K562 (cell line): ENCODE measurements around the gene ZNF234. TPM values are rescaled to one million over a fixed set of nuclear protein-coding genes. Genes with fewer than 3 reads are reported as not detected.

ENCODE experiments used
- ADNP ChIP-seq: fragments of 200-800 bp; sonication (Bioruptor generic); IDR thresholded peaks from 2 replicates; pipeline ENCODE4 v1.6.1; 2016; ENCODE audit warnings: missing genetic modification characterization, missing compliant biosample characterization
- CEBPB ChIP-seq: fragments of 450-650 bp; IDR thresholded peaks from 2 replicates; pipeline ENCODE4 v1.6.1; 2016; ENCODE audit warnings: missing genetic modification characterization, missing compliant biosample characterization
- EWSR1 ChIP-seq: fragments of 450-650 bp; IDR thresholded peaks from 2 replicates; pipeline ENCODE4 v1.6.1; 2018; ENCODE audit warnings: borderline replicate concordance, mild to moderate bottlenecking, low read depth, moderate library complexity; ENCODE audit not compliant: partially characterized antibody
- FUS ChIP-seq: fragments of 200-400 bp; formaldehyde crosslinking; optimal IDR thresholded peaks from 2 replicates; pipeline ENCODE3; 2017; ENCODE audit warnings: low read depth, low read length
- GABPA ChIP-seq: fragments of 200-800 bp; sonication (Bioruptor generic); conservative IDR thresholded peaks from 2 replicates; pipeline ENCODE4 v1.6.1; 2016; ENCODE audit warnings: low read depth, missing genetic modification characterization, missing compliant biosample characterization
- ILK ChIP-seq: fragments of 450-650 bp; IDR thresholded peaks from 2 replicates; pipeline ENCODE4 v1.6.1; 2016; ENCODE audit warnings: missing genetic modification characterization, low read depth, mild to moderate bottlenecking, missing compliant biosample characterization, moderate library complexity, borderline replicate concordance
- KHSRP ChIP-seq: fragments of 450-650 bp; IDR thresholded peaks from 2 replicates; pipeline ENCODE4 v1.6.1; 2017
- PCBP1 ChIP-seq: fragments of 200-400 bp; formaldehyde crosslinking; IDR thresholded peaks from 2 replicates; pipeline ENCODE4 v1.6.1; 2018; ENCODE audit warnings: mild to moderate bottlenecking, low read depth, low read length; ENCODE audit not compliant: poor library complexity, severe bottlenecking
- RBM15 ChIP-seq: fragments of 200-400 bp; formaldehyde crosslinking; IDR thresholded peaks from 2 replicates; pipeline ENCODE4 v1.6.1; 2018; ENCODE audit warnings: mild to moderate bottlenecking, low read length, moderate library complexity; ENCODE audit not compliant: insufficient read depth
- SAFB ChIP-seq: fragments of 200-400 bp; formaldehyde crosslinking; IDR thresholded peaks from 2 replicates; pipeline ENCODE4 v1.6.1; 2017; ENCODE audit warnings: low read depth, low read length, borderline replicate concordance
- TFE3 ChIP-seq: fragments of 450-650 bp; formaldehyde crosslinking; IDR thresholded peaks from 2 replicates; pipeline ENCODE4 v1.4.0; 2020; ENCODE audit warnings: mild to moderate bottlenecking, mixed read lengths
- ZNF311 ChIP-seq: fragments of 250-450 bp; sonication (Bioruptor Pico); IDR thresholded peaks from 2 replicates; pipeline ENCODE4 v1.4.0; 2020; ENCODE audit warnings: mild to moderate bottlenecking, moderate library complexity
- ZNF408 ChIP-seq: fragments of 250-450 bp; sonication (Bioruptor Pico); IDR thresholded peaks from 2 replicates; pipeline ENCODE4 v1.4.0; 2020; ENCODE audit warnings: low read depth, mild to moderate bottlenecking, moderate library complexity
- ZNF639 ChIP-seq, 2 experiments: fragments of 200-800 bp in 1 of 2; sonication (Bioruptor generic) in 1 of 2; sonication (generic) in 1 of 2; formaldehyde crosslinking in 1 of 2; IDR thresholded peaks in 1 of 2; conservative IDR thresholded peaks in 1 of 2; 2 replicates each; pipeline versions ENCODE4 v1.5.0 to v1.6.1; 2016 to 2020; ENCODE audit warnings: missing compliant biosample characterization in 1 of 2, missing genetic modification characterization in 1 of 2, missing genetic modification reagents in 1 of 2
- polyA plus RNA-seq, 8 experiments: library from polyadenylated mRNA; depleted of rRNA in 4 of 8; stranded (reverse) in 5 of 8; unstranded in 3 of 8; fragments of >200 nt; fragmentation: Nextera tagmentation in 2 of 8; fragmentation: Illumina TruSeq in 1 of 8; extraction: Ambion mirVana in 2 of 8; extraction: Trizol in 1 of 8; gene quantifications; 2 replicates each; pipeline versions ENCODE4 v1.2.1 to v1.2.3, GENCODE V29; 2011 to 2014; ENCODE audit warnings: inconsistent platforms in 1 of 8, missing spikeins in 1 of 8
- total RNA-seq, 7 experiments: library from RNA; depleted of rRNA in 6 of 7; stranded (reverse); fragments of >200 nt in 6 of 7; fragmentation: Illumina TruSeq in 2 of 7; extraction: Trizol in 2 of 7; gene quantifications; 2 replicates each; pipeline versions ENCODE4 v1.2.1 to v1.2.3, GENCODE V29; 2011 to 2021; ENCODE audit warnings: low replicate concordance in 1 of 7
- TF ChIP-seq, protein P1 (sequence below): fragments of 250-450 bp; sonication (Bioruptor Pico); IDR thresholded peaks from 2 replicates; pipeline ENCODE4 v1.4.0; 2020; ENCODE audit warnings: mild to moderate bottlenecking, moderate library complexity
- TF ChIP-seq, protein P2 (sequence below): sonication (generic); formaldehyde crosslinking; IDR thresholded peaks from 2 replicates; pipeline ENCODE4 v1.8.0; 2022; ENCODE audit warnings: mild to moderate bottlenecking, missing genetic modification reagents
- TF ChIP-seq, protein P3 (sequence below), 3 experiments: IDR thresholded peaks in 2 of 3; conservative IDR thresholded peaks in 1 of 3; 2 replicates each; pipeline ENCODE4 v1.5.1; 2011 to 2012; ENCODE audit warnings: low read length in 3 of 3, mild to moderate bottlenecking in 3 of 3, control low read depth in 2 of 3, improper control_type of control experiment in 1 of 3, inconsistent platforms in 1 of 3, low read depth in 1 of 3, mixed read lengths in 1 of 3, moderate library complexity in 1 of 3; ENCODE audit not compliant: insufficient read depth in 2 of 3

Gene ZNF234
- total and polyA plus RNA-seq, 9 of the 15 experiments (the other 6 are each of a cell fraction or from before 2014, with no cell fraction given): 0.82 to 2.9 (median 1.5) TPM

- TF ChIP-seq ZNF639 (CRISPR knock-in tag; conservative IDR thresholded peaks at IDR 0.05 in 1 of 2, IDR thresholded peaks at IDR 0.05 in 1 of 2) (peak in 1 of 2 experiments; percentile 65; a peak in 1 of 4 replicates), RBM15 (no peak), GABPA (tag) (peak; percentile 98), KHSRP (no peak), PCBP1 (no peak), EWSR1 (no peak), ILK (no peak), TFE3 (no peak), ZNF408 (CRISPR knock-in tag) (no peak), FUS (no peak), CEBPB (no peak), ADNP (tag) (no peak), SAFB (no peak), ZNF311 (CRISPR knock-in tag) (no peak)
- TF ChIP-seq, protein P1, sequence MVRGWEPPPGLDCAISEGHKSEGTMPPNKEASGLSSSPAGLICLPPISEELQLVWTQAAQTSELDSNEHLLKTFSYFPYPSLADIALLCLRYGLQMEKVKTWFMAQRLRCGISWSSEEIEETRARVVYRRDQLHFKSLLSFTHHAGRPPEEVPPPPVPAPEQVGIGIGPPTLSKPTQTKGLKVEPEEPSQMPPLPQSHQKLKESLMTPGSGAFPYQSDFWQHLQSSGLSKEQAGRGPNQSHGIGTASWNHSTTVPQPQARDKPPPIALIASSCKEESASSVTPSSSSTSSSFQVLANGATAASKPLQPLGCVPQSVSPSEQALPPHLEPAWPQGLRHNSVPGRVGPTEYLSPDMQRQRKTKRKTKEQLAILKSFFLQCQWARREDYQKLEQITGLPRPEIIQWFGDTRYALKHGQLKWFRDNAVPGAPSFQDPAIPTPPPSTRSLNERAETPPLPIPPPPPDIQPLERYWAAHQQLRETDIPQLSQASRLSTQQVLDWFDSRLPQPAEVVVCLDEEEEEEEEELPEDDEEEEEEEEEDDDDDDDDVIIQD: no peak
- TF ChIP-seq, protein P2, sequence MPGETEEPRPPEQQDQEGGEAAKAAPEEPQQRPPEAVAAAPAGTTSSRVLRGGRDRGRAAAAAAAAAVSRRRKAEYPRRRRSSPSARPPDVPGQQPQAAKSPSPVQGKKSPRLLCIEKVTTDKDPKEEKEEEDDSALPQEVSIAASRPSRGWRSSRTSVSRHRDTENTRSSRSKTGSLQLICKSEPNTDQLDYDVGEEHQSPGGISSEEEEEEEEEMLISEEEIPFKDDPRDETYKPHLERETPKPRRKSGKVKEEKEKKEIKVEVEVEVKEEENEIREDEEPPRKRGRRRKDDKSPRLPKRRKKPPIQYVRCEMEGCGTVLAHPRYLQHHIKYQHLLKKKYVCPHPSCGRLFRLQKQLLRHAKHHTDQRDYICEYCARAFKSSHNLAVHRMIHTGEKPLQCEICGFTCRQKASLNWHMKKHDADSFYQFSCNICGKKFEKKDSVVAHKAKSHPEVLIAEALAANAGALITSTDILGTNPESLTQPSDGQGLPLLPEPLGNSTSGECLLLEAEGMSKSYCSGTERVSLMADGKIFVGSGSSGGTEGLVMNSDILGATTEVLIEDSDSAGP (CRISPR knock-in tag): no peak
- TF ChIP-seq, protein P3, sequence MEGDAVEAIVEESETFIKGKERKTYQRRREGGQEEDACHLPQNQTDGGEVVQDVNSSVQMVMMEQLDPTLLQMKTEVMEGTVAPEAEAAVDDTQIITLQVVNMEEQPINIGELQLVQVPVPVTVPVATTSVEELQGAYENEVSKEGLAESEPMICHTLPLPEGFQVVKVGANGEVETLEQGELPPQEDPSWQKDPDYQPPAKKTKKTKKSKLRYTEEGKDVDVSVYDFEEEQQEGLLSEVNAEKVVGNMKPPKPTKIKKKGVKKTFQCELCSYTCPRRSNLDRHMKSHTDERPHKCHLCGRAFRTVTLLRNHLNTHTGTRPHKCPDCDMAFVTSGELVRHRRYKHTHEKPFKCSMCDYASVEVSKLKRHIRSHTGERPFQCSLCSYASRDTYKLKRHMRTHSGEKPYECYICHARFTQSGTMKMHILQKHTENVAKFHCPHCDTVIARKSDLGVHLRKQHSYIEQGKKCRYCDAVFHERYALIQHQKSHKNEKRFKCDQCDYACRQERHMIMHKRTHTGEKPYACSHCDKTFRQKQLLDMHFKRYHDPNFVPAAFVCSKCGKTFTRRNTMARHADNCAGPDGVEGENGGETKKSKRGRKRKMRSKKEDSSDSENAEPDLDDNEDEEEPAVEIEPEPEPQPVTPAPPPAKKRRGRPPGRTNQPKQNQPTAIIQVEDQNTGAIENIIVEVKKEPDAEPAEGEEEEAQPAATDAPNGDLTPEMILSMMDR (IDR thresholded peaks at IDR 0.05 in 2 of 3, conservative IDR thresholded peaks at IDR 0.05 in 1 of 3; ENCODE audit: insufficient read depth in 2 of 3, low read depth in 1 of 3, low read length in 3 of 3): no peak
These were observed 65.9 kb downstream of the ZNF234 start (continued) for GRCh38 chr19:44207126-44207803.
